Chondrocyte (in vitro differentiated cells): ENCODE measurements around the gene LDB2. TPM values are rescaled to one million over a fixed set of nuclear protein-coding genes. Genes with fewer than 3 reads are reported as not detected.

Experiments
- DNase-seq: peaks from one replicate; pipeline ENCODE4 v3.0.0; 2021; ENCODE audit warnings: mixed read lengths, low spot score
- H3K27ac Mint-ChIP-seq: one replicate; pipeline ENCODE4 v1.8.0; 2021; ENCODE audit warnings: mild to moderate bottlenecking, moderate library complexity, mixed read lengths; ENCODE audit not compliant: unreplicated experiment
- H3K27me3 Mint-ChIP-seq: 2 replicates; pipeline ENCODE4 v1.8.0; 2021; ENCODE audit warnings: low read depth, mixed read lengths
- H3K36me3 Mint-ChIP-seq: 2 replicates; pipeline ENCODE4 v1.8.0; 2021; ENCODE audit warnings: low read depth, mixed read lengths
- H3K4me1 Mint-ChIP-seq: 2 replicates; pipeline ENCODE4 v1.8.0; 2021; ENCODE audit warnings: low read depth, mild to moderate bottlenecking, mixed read lengths
- H3K4me3 Mint-ChIP-seq: one replicate; pipeline ENCODE4 v1.8.0; 2021; ENCODE audit warnings: mild to moderate bottlenecking, moderate library complexity, mixed read lengths; ENCODE audit not compliant: unreplicated experiment
- H3K9me3 Mint-ChIP-seq: 2 replicates; pipeline ENCODE4 v1.8.0; 2021; ENCODE audit warnings: low read depth, mixed read lengths
- CTCF ChIP-seq: fragments of 200-600 bp; sonication (generic); IDR thresholded peaks from 2 replicates; pipeline ENCODE4 v1.5.0; 2021; ENCODE audit warnings: antibody characterized with exemption, mild to moderate bottlenecking, moderate library complexity
- total RNA-seq: library from RNA; stranded (reverse); gene quantifications from 3 replicates; pipeline ENCODE4 v1.2.1, GENCODE V29; 2021

LDB2 gene
- total RNA-seq, 1 donor from 2014 or later = 2.0 TPM

DNA sequence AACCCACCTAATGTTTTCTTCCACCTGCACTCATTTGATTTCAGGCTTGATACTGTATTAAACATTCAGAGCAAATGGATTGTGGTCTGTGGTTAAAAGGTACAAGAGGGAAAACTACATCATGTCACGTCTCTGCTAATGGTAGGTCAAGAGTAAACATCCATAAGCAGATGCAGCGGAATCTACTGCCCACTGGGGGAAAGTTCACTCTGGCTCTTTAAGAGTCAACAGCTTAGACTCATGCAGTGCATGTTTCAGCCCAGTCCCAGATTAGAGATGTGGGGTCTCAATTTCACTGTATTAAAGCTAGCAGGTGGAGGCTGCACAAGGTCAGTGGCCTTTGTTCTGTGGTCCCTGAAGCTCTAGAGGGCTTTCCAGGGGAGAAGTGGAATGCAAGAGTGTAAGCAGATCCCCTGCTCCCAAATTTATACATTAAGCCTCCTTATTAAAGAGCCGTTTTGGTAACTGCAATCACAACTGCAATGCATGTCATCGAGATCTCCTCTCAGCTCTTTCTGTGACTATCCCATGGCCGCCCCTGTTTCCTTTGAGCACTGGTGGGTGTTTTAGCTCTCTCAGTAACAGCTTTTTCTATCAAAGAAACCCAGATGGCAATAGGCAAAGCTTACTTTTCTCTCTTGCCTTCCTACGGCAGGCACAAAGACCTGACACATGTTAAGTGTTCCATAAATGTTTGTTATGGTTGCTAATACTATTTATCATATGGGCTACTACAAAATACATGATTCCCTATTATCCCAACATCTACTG lies 53.4 kb downstream of the LDB2 start:
- H3K27ac Mint-ChIP-seq = no peak overlapping the region
- peaks cover 14% of the 10 kb centered on the region for H3K4me1 Mint-ChIP-seq
- H3K4me3 Mint-ChIP-seq = no peak overlapping the region
- H3K9me3 Mint-ChIP-seq = no peaks in the 10 kb centered on the region
- no peaks in the 10 kb centered on the region for H3K27me3 Mint-ChIP-seq
- no peak for TF ChIP-seq CTCF
- no peak for DNase-seq
- H3K36me3 Mint-ChIP-seq = no peaks in the 10 kb centered on the region

DNA sequence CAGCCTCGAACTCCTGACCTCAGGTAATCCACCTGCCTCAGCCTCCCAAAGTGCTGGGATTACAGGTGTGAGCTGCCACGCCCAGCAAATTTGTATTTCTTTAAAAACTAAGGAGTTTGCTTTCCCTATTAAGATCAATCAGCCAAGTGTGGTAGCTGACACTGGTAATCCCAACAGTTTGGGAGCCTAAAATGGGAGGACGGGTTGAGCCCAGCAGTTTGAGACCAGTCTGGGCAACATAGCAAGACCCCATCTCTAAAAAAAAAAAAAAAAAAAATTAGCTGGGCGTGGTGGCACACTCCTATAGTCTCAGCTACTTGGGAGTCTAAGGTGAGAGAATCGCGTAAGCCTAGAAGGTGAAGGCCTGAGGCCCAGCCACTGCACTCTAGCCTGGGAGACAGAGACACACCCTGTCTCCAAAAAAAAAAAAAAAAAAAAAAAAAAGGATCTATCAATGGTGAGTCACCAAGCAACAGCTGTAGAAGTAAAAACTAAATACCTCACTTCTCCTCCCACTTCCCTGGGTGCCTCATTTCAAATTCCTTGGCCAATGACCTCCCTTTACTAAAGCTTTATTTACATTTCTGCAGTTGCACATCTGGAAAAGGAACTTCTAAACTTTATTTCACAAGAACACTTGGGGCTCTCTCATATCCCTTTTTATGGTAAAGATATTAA lies 54.5 kb downstream of the LDB2 start:
- Mint-ChIP-seq H3K9me3 (no peaks in the 10 kb centered on the region), H3K4me1 (peaks cover 14% of the 10 kb centered on the region), H3K36me3 (no peaks in the 10 kb centered on the region), H3K4me3 (no peak overlapping the region), H3K27ac (no peak overlapping the region), H3K27me3 (no peaks in the 10 kb centered on the region)
- no peak for DNase-seq
- TF ChIP-seq CTCF = no peak

DNA sequence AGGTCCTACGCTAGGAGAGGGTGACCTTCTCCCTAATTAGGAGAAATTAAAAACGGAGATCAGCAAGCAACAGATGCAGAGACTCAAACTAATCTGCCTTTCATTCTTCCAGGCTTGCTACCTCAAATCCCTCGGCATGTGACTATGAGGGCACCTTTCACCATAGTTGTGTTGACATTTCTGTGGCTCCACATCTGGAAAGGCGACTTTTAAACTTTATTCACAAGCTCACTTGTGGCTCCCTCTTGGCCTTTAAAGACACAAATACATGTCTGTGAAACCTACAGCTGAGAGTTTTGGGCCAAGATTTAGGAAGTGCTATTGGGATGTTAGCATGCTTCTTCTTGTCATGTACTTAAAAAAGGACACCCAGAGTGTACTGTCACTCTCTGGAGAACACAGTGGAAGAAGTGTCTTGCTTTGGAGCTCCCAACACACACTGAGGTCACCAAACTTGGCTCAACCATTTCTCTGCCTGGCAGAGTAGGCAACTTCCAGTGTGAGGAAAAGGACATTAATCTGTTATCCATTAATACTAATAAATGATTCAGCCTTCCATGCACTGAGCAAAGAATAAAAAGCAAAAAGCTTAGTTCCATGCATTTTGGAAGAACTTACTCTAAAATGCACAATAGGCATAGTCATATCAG lies 60.1 kb downstream of the LDB2 start:
- H3K4me1 Mint-ChIP-seq = no peaks in the 10 kb centered on the region
- no peak for DNase-seq
- no peak overlapping the region for H3K4me3 Mint-ChIP-seq
- H3K36me3 Mint-ChIP-seq = no peaks in the 10 kb centered on the region
- H3K9me3 Mint-ChIP-seq = no peaks in the 10 kb centered on the region
- H3K27ac Mint-ChIP-seq = no peak overlapping the region
- H3K27me3 Mint-ChIP-seq = no peaks in the 10 kb centered on the region
- no peak for TF ChIP-seq CTCF

DNA sequence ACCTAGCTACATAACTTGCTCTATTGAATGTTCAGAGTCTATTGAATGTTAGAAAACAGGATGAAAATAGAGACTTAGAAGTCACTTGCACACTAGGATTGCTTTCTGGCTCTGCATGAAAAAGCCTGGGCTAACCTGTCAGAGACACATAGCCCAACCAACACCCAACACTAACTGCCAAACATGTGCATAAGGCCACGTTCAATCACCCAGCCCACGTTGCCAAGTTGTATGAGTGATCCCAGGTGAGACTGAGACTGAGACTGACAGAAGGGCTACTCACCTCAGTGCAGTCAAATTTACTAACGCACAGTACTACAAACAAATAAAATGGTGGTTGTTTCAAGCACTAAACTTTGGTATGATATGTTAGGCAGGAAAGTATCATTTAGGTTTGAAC lies 61.0 kb downstream of the LDB2 start:
- H3K36me3 Mint-ChIP-seq = no peaks in the 10 kb centered on the region
- TF ChIP-seq CTCF = no peak
- DNase-seq = no peak

GRCh38 chr4:16836324-16836723 lies 62.1 kb downstream of the LDB2 start:
- Mint-ChIP-seq H3K9me3 (no peaks in the 10 kb centered on the region), H3K4me3 (no peak overlapping the region), H3K4me1 (no peaks in the 10 kb centered on the region), H3K36me3 (no peaks in the 10 kb centered on the region), H3K27me3 (no peaks in the 10 kb centered on the region), H3K27ac (no peak overlapping the region)
- no peak for DNase-seq
- TF ChIP-seq CTCF = no peak

More for the DNA sequence above, 61.0 kb downstream of the LDB2 start:
- no peaks in the 10 kb centered on the region for H3K9me3 Mint-ChIP-seq
- H3K4me3 Mint-ChIP-seq = no peak overlapping the region
- H3K27ac Mint-ChIP-seq = no peak overlapping the region
- no peaks in the 10 kb centered on the region for H3K4me1 Mint-ChIP-seq
- no peaks in the 10 kb centered on the region for H3K27me3 Mint-ChIP-seq
